RWPE1 (cell line): ENCODE data around the gene IREB2.

ENCODE experiments used
- CTCF ChIA-PET: fragments of 350-600 bp; sonication (Branson Sonifier 250); formaldehyde crosslinking; extraction: SDS; loops from one replicate; lab custom pipeline; 2021; lab: Yijun Ruan, JAX
- POLR2A ChIA-PET: fragments of 400-600 bp; formaldehyde crosslinking; extraction: SDS; loops from one replicate; lab custom pipeline; 2020; ENCODE audit warnings: antibody characterized with exemption; ENCODE audit not compliant: low non-redundant PET; lab: Yijun Ruan, JAX
- DNase-seq: peaks from one replicate; pipeline ENCODE4 v3.0.0; 2012; ENCODE audit warnings: low spot score
- H3K27ac ChIP-seq: fragments of 450-650 bp; 2 replicates; pipeline ENCODE4 v1.5.1; 2017
- CTCF ChIP-seq: fragments of 450-650 bp; conservative IDR thresholded peaks from 2 replicates; pipeline ENCODE4 v1.5.1; 2017; ENCODE audit warnings: low read depth, mild to moderate bottlenecking

IREB2 gene

DNA sequence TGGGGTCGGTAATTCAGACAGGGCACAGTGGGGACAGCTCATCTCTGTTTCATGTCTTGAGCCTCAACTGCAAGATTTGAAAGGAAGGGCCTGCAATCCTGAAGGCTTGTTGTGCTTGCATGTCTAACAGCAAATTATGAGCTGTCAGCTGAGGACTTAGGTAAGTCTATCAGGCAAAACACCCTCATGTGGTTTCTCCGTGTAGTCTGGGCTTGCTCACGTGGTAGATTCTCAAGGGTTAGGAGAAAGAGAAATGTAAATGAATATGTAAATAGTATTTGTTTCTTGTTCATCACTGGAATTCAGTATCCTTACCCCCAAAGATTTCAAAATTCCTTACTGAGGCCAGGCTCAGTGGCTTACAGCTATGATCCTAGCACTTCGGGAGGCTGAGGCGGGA, 39.3 kb downstream of the IREB2 start:
- ChIA-PET CTCF (interaction anchor here (0.9 kb wide), 1 partner anchor 16 kb away, joined by 3 read pairs; no protein-coding TSS in a partner anchor), POLR2A (no interaction called here)

DNA sequence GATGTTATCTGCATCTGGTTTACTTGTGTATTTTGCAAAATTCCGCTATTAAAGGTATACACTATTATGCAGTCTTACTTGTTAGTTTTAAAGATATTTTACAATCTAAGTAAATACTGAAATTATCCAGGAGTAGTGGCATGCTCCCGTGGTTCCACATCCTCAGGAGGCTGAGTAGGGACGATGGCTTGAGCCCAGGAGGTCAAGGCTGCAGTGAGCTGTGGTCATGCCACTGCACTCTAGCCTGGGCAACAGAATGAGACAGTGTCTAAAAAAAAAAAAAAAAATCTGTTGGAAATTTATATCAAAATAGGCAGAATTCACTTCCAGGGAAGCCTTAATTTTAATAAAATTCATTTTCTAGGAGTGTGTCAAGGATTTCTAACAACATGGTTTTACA, 41.6 kb downstream of the IREB2 start:
- CTCF ChIA-PET = interaction anchor here (0.7 kb wide), 1 partner anchor 27 kb away, joined by 3 read pairs; no protein-coding TSS in a partner anchor
- no peak overlapping the region for H3K27ac ChIP-seq
- POLR2A ChIA-PET = no interaction called here
- TF ChIP-seq CTCF = no peak
- no peak for DNase-seq

More for the DNA sequence above, 39.3 kb downstream of the IREB2 start:
- no peak for TF ChIP-seq CTCF
- no peak overlapping the region for H3K27ac ChIP-seq
- no peak for DNase-seq

GRCh38 chr15:78481917-78482316, 43.9 kb downstream of the IREB2 start:
- TF ChIP-seq CTCF = no peak
- H3K27ac ChIP-seq = peak overlapping the region; percentile 19; the same call in 1 of the 2 replicates
- no peak for DNase-seq
- POLR2A ChIA-PET = no interaction called here
- CTCF ChIA-PET = interaction anchor here (0.6 to 1.1 kb wide), 4 partner anchors 12 to 1212 kb away, joined by 3 to 4 read pairs (median 4); no protein-coding TSS in a partner anchor

- DNase-seq = no peak
- TF ChIP-seq CTCF = no peak
- CTCF ChIA-PET = no interaction called here
- POLR2A ChIA-PET = no interaction called here
- no peak overlapping the region for H3K27ac ChIP-seq
Observed at GRCh38 chr15:78492872-78493271, 54.9 kb downstream of the IREB2 start.

GRCh38 chr15:78501857-78502256, 63.8 kb downstream of the IREB2 start:
- no peak for TF ChIP-seq CTCF
- POLR2A ChIA-PET = no interaction called here
- CTCF ChIA-PET = interaction anchor here (0.6 kb wide), 1 partner anchor 50 kb away, joined by 3 read pairs; no protein-coding TSS in a partner anchor
- DNase-seq = no peak
- no peak overlapping the region for H3K27ac ChIP-seq

DNA sequence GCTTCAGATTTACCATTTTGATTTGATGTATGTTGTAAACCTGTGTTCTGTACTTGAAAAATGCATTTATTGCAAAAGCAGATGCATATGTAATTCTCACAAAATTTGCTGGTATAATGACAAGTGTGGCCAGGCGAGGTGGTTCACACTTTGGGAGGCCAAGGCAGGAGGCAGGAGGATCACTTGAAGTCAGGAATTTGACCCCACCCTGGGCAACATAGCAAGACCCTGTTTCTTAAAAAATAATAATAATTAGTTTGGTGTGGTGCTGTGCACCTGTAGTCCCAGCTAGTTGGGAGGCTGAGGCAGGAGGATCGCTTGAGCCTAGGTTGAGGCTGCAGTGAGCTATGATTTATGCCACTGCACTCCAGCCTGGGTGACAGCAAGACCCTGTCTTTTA, 64.6 kb downstream of the IREB2 start:
- POLR2A ChIA-PET = no interaction called here
- TF ChIP-seq CTCF = no peak
- no peak overlapping the region for H3K27ac ChIP-seq
- DNase-seq = no peak
- CTCF ChIA-PET = no interaction called here
